ENCODE data around the gene ACOXL. TPM values are rescaled to one million over a fixed set of nuclear protein-coding genes. Genes with fewer than 3 reads are reported as not detected.
"Not testable (repeated sequence)": the region's sequence is repeated elsewhere in the genome, so short reads cannot be mapped to it uniquely, and the experiment has no call there.

ACOXL gene
- total RNA-seq, 2 donors from 2014 or later: 0.52 TPM; not detected in 1

GRCh38 chr2:110690083-110690965 lies 42.0 kb upstream of the ACOXL start:
- Histone ChIP-seq H3K4me1 (no peaks in the 10 kb centered on the region), H3K36me3 (replicated peaks in 1 of 2; ENCODE audit: insufficient read depth in 1 of 2, low read depth in 2 of 2) (no peaks in the 10 kb centered on the region), H3K4me3 (no peak overlapping the region), H3K27me3 (no peaks in the 10 kb centered on the region), H3K9me3 (no peaks in the 10 kb centered on the region), H3K27ac (no peak overlapping the region)
- 83 to 88% methylated on average over 4 of the region's 4 CpGs for WGBS, 2 donors
- TF ChIP-seq CTCF (IDR thresholded peaks at IDR 0.05): no peak
- intact Hi-C loops (cut with DNase I): no loop called here
- ATAC-seq: no peak
- no peak for DNase-seq

- intact Hi-C loops (cut with DNase I): no loop called here
- 84 to 87% methylated on average over 11 of the region's 11 CpGs for WGBS, 2 donors
- TF ChIP-seq CTCF (IDR thresholded peaks at IDR 0.05) (no peak), POLR2A (IDR thresholded peaks at IDR 0.05) (no peak)
- ATAC-seq (no peak), DNase-seq (no peak)
- Histone ChIP-seq H3K4me3 (no peak overlapping the region), H3K36me3 (replicated peaks in 1 of 2; ENCODE audit: insufficient read depth in 1 of 2, low read depth in 2 of 2) (no peaks in the 10 kb centered on the region), H3K9me3 (no peaks in the 10 kb centered on the region), H3K27ac (no peak overlapping the region), H3K4me1 (no peaks in the 10 kb centered on the region), H3K27me3 (no peaks in the 10 kb centered on the region)
Observed at GRCh38 chr2:110691612-110692258, 40.6 kb upstream of the ACOXL start.

GRCh38 chr2:110695146-110695898 lies 37.1 kb upstream of the ACOXL start:
- WGBS, 2 donors: 21 to 29% methylated on average over 5 of the region's 5 CpGs
- H3K9me3 ChIP-seq; intact Hi-C loops (cut with DNase I); DNase-seq; ATAC-seq; H3K27me3 ChIP-seq; H3K27ac ChIP-seq; H3K4me1 ChIP-seq; H3K36me3 ChIP-seq (replicated peaks in 1 of 2; ENCODE audit: insufficient read depth in 1 of 2, low read depth in 2 of 2); H3K4me3 ChIP-seq: not testable (repeated sequence)

- H3K9me3 ChIP-seq; H3K36me3 ChIP-seq (replicated peaks in 1 of 2; ENCODE audit: insufficient read depth in 1 of 2, low read depth in 2 of 2); ATAC-seq; H3K4me3 ChIP-seq; H3K27ac ChIP-seq; H3K27me3 ChIP-seq; DNase-seq; H3K4me1 ChIP-seq; intact Hi-C loops (cut with DNase I): not testable (repeated sequence)
- WGBS, 2 donors: 80% methylated on average over 1 of the region's 6 CpGs; no CpG with 5 or more reads in 1 of the 2 donors
Observed at GRCh38 chr2:110698253-110698652, 34.1 kb upstream of the ACOXL start.

- Histone ChIP-seq H3K4me1 (no peaks in the 10 kb centered on the region), H3K27ac (no peak overlapping the region), H3K27me3 (no peaks in the 10 kb centered on the region), H3K36me3 (replicated peaks in 1 of 2; ENCODE audit: insufficient read depth in 1 of 2, low read depth in 2 of 2) (no peaks in the 10 kb centered on the region), H3K9me3 (no peaks in the 10 kb centered on the region), H3K4me3 (no peak overlapping the region)
- DNase-seq (no peak), ATAC-seq (no peak)
- intact Hi-C loops (cut with DNase I): no loop called here
- TF ChIP-seq CTCF (IDR thresholded peaks at IDR 0.05): no peak
- no peak for TF ChIP-seq POLR2A (IDR thresholded peaks at IDR 0.05)
- WGBS, 2 donors: 37 to 44% methylated on average over 2 of the region's 2 CpGs
Observed at GRCh38 chr2:110702514-110703380, 29.6 kb upstream of the ACOXL start.

Measured in body of pancreas (tissue), 4 donors.